GM12865 (cell line): ENCODE results near the gene NANS.
"Not testable (repeated sequence)": the region's sequence is repeated elsewhere in the genome, so short reads cannot be mapped to it uniquely, and the experiment has no call there.

ENCODE experiments used
- DNase-seq: peaks from one replicate; pipeline ENCODE4 v3.0.0; 2010; ENCODE audit warnings: low read depth
- H3K4me3 ChIP-seq: 2 replicates; pipeline ENCODE4 v1.5.1; 2011; ENCODE audit warnings: mild to moderate bottlenecking, low read depth, low read length, control low read depth
- CTCF ChIP-seq: IDR thresholded peaks from 2 replicates; pipeline ENCODE4 v1.5.1; 2011; ENCODE audit warnings: low read length, control low read depth, low read depth, inconsistent platforms; ENCODE audit not compliant: insufficient read depth; ENCODE audit errors: missing control alignments

Gene NANS

GRCh38 chr9:98087420-98088354, 31.2 kb downstream of the NANS start:
- DNase-seq, result no peak
- no peak for TF ChIP-seq CTCF
- no peak overlapping the region for H3K4me3 ChIP-seq

- not testable (repeated sequence) for H3K4me3 ChIP-seq, DNase-seq
Observed at GRCh38 chr9:98090674-98091073, 34.1 kb downstream of the NANS start.

GRCh38 chr9:98091735-98092612, 35.4 kb downstream of the NANS start:
- DNase-seq, result no peak
- no peak overlapping the region for H3K4me3 ChIP-seq
- TF ChIP-seq CTCF, result no peak

- no peak for TF ChIP-seq CTCF
- DNase-seq, result no peak
- H3K4me3 ChIP-seq, result no peak overlapping the region
Observed at GRCh38 chr9:98092613-98092931, 36.0 kb downstream of the NANS start.

- no peak overlapping the region for H3K4me3 ChIP-seq
- no peak for TF ChIP-seq CTCF
- DNase-seq, result no peak
Observed at GRCh38 chr9:98094316-98094715, 37.8 kb downstream of the NANS start.

- TF ChIP-seq CTCF, result no peak
- no peak overlapping the region for H3K4me3 ChIP-seq
Observed at GRCh38 chr9:98094851-98095250, 38.3 kb downstream of the NANS start.

GRCh38 chr9:98095401-98095800, 38.9 kb downstream of the NANS start:
- no peak overlapping the region for H3K4me3 ChIP-seq
- no peak for DNase-seq
- TF ChIP-seq CTCF, result no peak

More at GRCh38 chr9:98094851-98095250, 38.3 kb downstream of the NANS start:
- no peak for DNase-seq
